Smooth muscle cell (in vitro differentiated cells): ENCODE data around the gene IGSF9. TPM values are rescaled to one million over a fixed set of nuclear protein-coding genes. Genes with fewer than 3 reads are reported as not detected.

ENCODE experiments used
- DNase-seq: peaks from one replicate; lab custom pipeline; 2025; ENCODE audit not compliant: unreplicated experiment; lab: John Stamatoyannopoulos, UW
- H2AFZ ChIP-seq: fragments of 200-600 bp; sonication (generic); 2 replicates; pipeline ENCODE4 v1.6.0; 2016; ENCODE audit warnings: antibody characterized with exemption, low read depth, mild to moderate bottlenecking
- H3F3A ChIP-seq: fragments of 200-600 bp; sonication (generic); 2 replicates; pipeline ENCODE4 v1.6.0; 2017; ENCODE audit warnings: antibody characterized with exemption, low read depth
- H3K27ac ChIP-seq: fragments of 200-600 bp; sonication (generic); 2 replicates; pipeline ENCODE4 v1.5.1; 2016; ENCODE audit warnings: low read depth, mild to moderate bottlenecking
- H3K27me3 ChIP-seq: fragments of 200-600 bp; sonication (generic); 2 replicates; pipeline ENCODE4 v1.6.1; 2016; ENCODE audit warnings: low read depth, mild to moderate bottlenecking
- H3K36me3 ChIP-seq: fragments of 200-600 bp; sonication (generic); 2 replicates; pipeline ENCODE4 v1.5.1; 2016; ENCODE audit warnings: low read depth
- H3K4me1 ChIP-seq: fragments of 200-600 bp; sonication (generic); 2 replicates; pipeline ENCODE4 v1.5.1; 2016; ENCODE audit warnings: low read depth
- H3K4me2 ChIP-seq: fragments of 200-600 bp; sonication (generic); 2 replicates; pipeline ENCODE4 v1.6.0; 2016; ENCODE audit warnings: mild to moderate bottlenecking
- H3K4me3 ChIP-seq: fragments of 200-600 bp; sonication (generic); 2 replicates; pipeline ENCODE4 v1.5.1; 2016; ENCODE audit warnings: mild to moderate bottlenecking
- H3K79me2 ChIP-seq: fragments of 200-600 bp; sonication (generic); 2 replicates; pipeline ENCODE4 v1.6.0; 2016; ENCODE audit warnings: low read depth, mild to moderate bottlenecking
- H3K9ac ChIP-seq: fragments of 200-600 bp; sonication (generic); 2 replicates; pipeline ENCODE4 v1.6.0; 2016; ENCODE audit warnings: low read depth
- H3K9me3 ChIP-seq: fragments of 200-600 bp; sonication (generic); replicated peaks from 2 replicates; pipeline ENCODE4 v1.5.1; 2016; ENCODE audit warnings: low read depth
- H4K20me1 ChIP-seq: fragments of 200-600 bp; sonication (generic); 2 replicates; pipeline ENCODE4 v1.6.0; 2016; ENCODE audit warnings: low read depth
- WGBS: methylation state at CpG from one replicate; pipeline ENCODE4 v1.1.7; 2016; ENCODE audit warnings: low lambda C conversion rate; 5-methylcytosine and 5-hydroxymethylcytosine counted together
- polyA plus RNA-seq: library from polyadenylated mRNA; unstranded; fragments of >200 nt; fragmentation: Nextera tagmentation; extraction: Ambion mirVana; gene quantifications from 2 replicates; pipeline ENCODE4 v1.2.1, GENCODE V29; 2016
- total RNA-seq: library from RNA; depleted of rRNA; stranded (reverse); fragments of >200 nt; gene quantifications from 2 replicates; pipeline ENCODE4 v1.2.3, GENCODE V29; 2014
- TF ChIP-seq, protein P1 (sequence below): fragments of 200-600 bp; sonication (generic); IDR thresholded peaks from 2 replicates; pipeline ENCODE4 v1.5.1; 2017; ENCODE audit warnings: borderline replicate concordance, mild to moderate bottlenecking, antibody characterized with exemption; ENCODE audit not compliant: insufficient read depth, poor library complexity, severe bottlenecking

Gene IGSF9
- total and polyA plus RNA-seq, 2 experiments from 2014 or later = 0.99 to 2.1 TPM

DNA sequence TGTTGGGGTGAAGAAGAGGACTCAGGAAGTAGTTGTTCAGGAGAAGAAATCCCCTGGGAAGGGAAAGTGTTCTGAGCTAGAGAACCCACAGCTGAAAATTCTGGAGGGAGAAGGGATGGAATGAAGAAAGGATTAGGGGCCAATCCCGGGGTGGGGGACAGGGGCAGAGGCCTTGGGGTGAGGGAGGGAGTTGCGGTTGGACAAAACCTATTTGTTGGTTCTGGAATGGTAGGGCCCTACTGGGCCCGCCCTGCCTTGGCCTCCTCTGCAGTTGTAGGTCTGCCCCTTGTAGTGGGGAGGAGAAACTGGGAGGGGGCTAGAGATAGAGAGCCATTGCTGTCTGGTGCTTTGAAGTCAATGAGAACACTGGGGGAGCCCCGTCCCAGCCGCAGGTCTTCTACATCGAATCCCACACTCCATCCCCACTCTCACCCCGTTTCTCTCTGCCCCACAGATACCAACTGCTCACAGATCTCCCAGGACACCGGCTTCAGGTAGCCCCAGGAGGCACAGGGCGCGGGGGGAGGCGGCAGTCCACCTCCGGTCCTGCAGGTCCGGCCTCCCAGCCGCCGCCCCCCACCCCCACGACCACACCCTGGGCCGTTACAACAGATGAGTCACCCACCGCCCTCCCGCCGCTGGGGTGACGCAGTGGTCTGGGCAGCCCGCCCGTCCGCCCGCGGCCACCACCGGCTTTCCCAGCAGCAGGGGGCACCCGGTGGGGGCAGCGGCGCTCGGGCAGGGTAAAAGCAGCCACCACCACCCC is 21.2 kb downstream of the IGSF9 start:
- Histone ChIP-seq H3K4me2 (peak overlapping the region; percentile 96), H3K27ac (peak overlapping the region; percentile 100), H4K20me1 (peaks cover 38% of the 10 kb centered on the region), H3K4me1 (peaks cover 16% of the 10 kb centered on the region), H3K36me3 (no peaks in the 10 kb centered on the region), H3K9me3 (no peaks in the 10 kb centered on the region), H3K27me3 (no peaks in the 10 kb centered on the region), H3K79me2 (peaks cover 52% of the 10 kb centered on the region), H3K9ac (peak overlapping the region; percentile 99), H3F3A (peaks cover 35% of the 10 kb centered on the region), H3K4me3 (peak overlapping the region; percentile 69), H2AFZ (no peak overlapping the region)
- WGBS = 0% methylated on average over 12 of the region's 31 CpGs
- TF ChIP-seq, protein P1, sequence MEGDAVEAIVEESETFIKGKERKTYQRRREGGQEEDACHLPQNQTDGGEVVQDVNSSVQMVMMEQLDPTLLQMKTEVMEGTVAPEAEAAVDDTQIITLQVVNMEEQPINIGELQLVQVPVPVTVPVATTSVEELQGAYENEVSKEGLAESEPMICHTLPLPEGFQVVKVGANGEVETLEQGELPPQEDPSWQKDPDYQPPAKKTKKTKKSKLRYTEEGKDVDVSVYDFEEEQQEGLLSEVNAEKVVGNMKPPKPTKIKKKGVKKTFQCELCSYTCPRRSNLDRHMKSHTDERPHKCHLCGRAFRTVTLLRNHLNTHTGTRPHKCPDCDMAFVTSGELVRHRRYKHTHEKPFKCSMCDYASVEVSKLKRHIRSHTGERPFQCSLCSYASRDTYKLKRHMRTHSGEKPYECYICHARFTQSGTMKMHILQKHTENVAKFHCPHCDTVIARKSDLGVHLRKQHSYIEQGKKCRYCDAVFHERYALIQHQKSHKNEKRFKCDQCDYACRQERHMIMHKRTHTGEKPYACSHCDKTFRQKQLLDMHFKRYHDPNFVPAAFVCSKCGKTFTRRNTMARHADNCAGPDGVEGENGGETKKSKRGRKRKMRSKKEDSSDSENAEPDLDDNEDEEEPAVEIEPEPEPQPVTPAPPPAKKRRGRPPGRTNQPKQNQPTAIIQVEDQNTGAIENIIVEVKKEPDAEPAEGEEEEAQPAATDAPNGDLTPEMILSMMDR = peak; percentile 11
- peak; percentile 69 for DNase-seq

DNA sequence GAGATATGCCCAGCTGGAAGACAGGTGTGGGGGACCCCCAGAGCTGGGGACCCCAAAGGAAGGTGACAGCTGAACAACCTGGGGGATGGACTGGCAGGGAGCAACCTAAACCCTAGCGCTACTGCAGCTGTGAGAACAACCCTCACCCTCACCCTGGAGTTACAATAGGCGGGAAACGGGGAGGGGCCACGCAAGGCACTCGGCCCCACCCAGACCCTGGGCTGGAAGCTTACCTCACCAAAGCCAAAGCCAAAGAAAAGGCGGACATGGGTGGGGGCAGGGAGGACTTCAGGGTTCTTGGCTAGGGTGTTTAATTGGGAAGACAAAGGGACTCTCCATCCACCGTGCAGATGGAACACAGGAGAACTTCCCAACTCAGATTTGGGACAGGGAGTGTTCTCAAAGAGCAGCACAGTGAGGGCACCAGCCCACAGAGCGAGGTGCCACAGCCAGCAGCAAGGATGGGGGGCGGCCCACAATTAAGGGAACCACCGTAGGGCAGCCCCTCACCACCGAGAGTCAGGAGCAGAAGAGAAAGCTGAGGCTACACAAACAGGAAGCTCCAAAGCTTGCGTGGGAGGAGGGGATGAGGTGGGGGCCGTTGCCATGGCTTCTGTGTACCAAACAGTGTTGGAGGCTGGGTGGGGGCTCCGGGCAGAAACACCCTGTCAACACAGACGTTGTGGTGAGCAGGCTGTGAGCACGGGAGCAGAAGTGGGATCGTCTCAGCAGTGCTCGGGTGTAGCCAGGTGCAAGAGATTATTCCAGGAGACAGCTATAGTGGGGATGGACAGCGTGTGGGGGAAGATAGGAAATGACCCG is 22.0 kb downstream of the IGSF9 start:
- Histone ChIP-seq H3K27ac (peak overlapping the region; percentile 100), H3F3A (peaks cover 43% of the 10 kb centered on the region), H3K27me3 (no peaks in the 10 kb centered on the region), H2AFZ (no peak overlapping the region), H3K4me2 (peak overlapping the region; percentile 96), H3K36me3 (no peaks in the 10 kb centered on the region), H3K9me3 (no peaks in the 10 kb centered on the region), H3K4me3 (peak overlapping the region; percentile 69), H3K4me1 (peaks cover 16% of the 10 kb centered on the region), H4K20me1 (peaks cover 46% of the 10 kb centered on the region), H3K79me2 (peaks cover 54% of the 10 kb centered on the region), H3K9ac (peak overlapping the region; percentile 99)
- WGBS = 5% methylated on average over 20 of the region's 20 CpGs
- peak; percentile 40 for DNase-seq
- TF ChIP-seq, protein P1 = no peak

DNA sequence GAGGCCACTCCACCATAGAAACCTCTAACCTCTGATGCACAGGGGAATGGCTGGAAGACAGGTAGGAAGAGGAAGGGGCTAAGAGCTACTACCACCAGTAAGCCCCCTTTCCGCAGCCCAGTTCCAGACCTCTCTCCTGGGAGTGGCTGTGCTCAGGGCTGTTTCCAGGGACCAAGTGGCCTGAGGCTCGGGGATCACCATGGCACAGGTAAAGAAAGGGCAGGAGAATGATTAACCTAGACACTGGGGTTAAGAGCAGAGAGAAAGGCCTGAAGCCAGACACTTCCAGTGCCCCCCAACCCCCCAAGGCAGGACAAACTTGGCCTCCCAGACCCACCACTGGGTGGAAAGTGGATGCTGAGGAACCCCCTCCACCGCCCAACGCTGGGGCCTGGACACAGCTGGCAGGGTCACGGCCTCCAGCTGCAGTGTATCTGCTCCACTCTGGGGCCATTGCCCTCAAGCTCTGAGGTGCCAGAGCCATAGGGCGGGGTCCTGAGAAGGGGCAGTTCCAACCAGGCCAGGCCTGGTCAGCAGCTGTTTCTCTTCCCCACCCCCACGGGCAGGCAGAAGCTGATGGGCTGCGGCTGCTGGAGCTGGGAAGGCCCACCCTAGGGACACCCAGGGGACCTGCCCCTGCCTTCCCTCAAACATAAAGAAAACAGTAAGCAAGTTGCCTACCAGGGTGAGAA is 22.8 kb downstream of the IGSF9 start:
- no peaks in the 10 kb centered on the region for H3K36me3 ChIP-seq
- DNase-seq = no peak
- peaks cover 17% of the 10 kb centered on the region for H3K4me1 ChIP-seq
- H3K27me3 ChIP-seq = no peaks in the 10 kb centered on the region
- H3K79me2 ChIP-seq = peaks cover 54% of the 10 kb centered on the region
- peak overlapping the region; percentile 96 for H3K4me2 ChIP-seq
- H3K9ac ChIP-seq = peak overlapping the region; percentile 99
- H3F3A ChIP-seq = peaks cover 43% of the 10 kb centered on the region
- H4K20me1 ChIP-seq = peaks cover 54% of the 10 kb centered on the region
- no peaks in the 10 kb centered on the region for H3K9me3 ChIP-seq
- peak overlapping the region; percentile 69 for H3K4me3 ChIP-seq
- TF ChIP-seq, protein P1 = no peak
- no peak overlapping the region for H2AFZ ChIP-seq
- peak overlapping the region; percentile 100 for H3K27ac ChIP-seq
- WGBS = 54% methylated on average over 8 of the region's 8 CpGs
